Right lobe of liver (tissue), 6 donors: ENCODE results near the gene ALPK1. TPM values are rescaled to one million over a fixed set of nuclear protein-coding genes. Genes with fewer than 3 reads are reported as not detected.
"Not testable (repeated sequence)": the region's sequence is repeated elsewhere in the genome, so short reads cannot be mapped to it uniquely, and the experiment has no call there.

Experiments used
- ATAC-seq, 4 donors: fragments of 200-7000 bp; cut with Tn5 transposase; one replicate each; pipeline ENCODE4 v1.9.1; 2020; ENCODE audit warnings: mild to moderate bottlenecking in 4 of 4, moderate library complexity in 4 of 4
- DNase-seq, 3 donors: peaks; one replicate each; pipeline ENCODE4 v3.0.0-alpha.2; 2020
- H3K27ac ChIP-seq, 3 donors: fragments of 200-600 bp; one replicate each; pipeline ENCODE4 v1.8.0; 2022
- H3K27me3 ChIP-seq, 2 donors: fragments of 200-600 bp; one replicate each; pipeline ENCODE4 v1.8.0; 2022
- H3K36me3 ChIP-seq, 4 donors: fragments of 200-600 bp; sonication (generic) in 1 of 4; one replicate each; pipeline versions ENCODE4 v1.5.1 to v1.8.0; 2017 to 2022; ENCODE audit warnings: control low read depth in 1 of 4
- H3K4me1 ChIP-seq, 4 donors: fragments of 200-600 bp; sonication (generic) in 1 of 4; one replicate each; pipeline versions ENCODE4 v1.5.1 to v1.8.0; 2017 to 2022; ENCODE audit warnings: control low read depth in 1 of 4
- H3K4me3 ChIP-seq, 3 donors: fragments of 200-600 bp; one replicate each; pipeline ENCODE4 v1.8.0; 2022
- H3K9me3 ChIP-seq, 4 donors: fragments of 200-600 bp; sonication (generic) in 1 of 4; one replicate each; pipeline versions ENCODE4 v1.5.1 to v1.8.0; 2017 to 2022; ENCODE audit warnings: control low read depth in 1 of 4
- POLR2A ChIP-seq: fragments of 450-650 bp; IDR thresholded peaks from one replicate; pipeline ENCODE4 v1.6.1; 2017; ENCODE audit warnings: antibody characterized with exemption, mild to moderate bottlenecking
- WGBS: methylation state at CpG from one replicate; pipeline ENCODE4 v1.1.6; 2018; ENCODE audit warnings: low coverage, low lambda C conversion rate; ENCODE audit not compliant: insufficient coverage; ENCODE audit errors: missing lambda C conversion rate; 5-methylcytosine and 5-hydroxymethylcytosine counted together
- intact Hi-C, 2 donors: fragments of 100-400 bp; cut with DNase I; formaldehyde crosslinking; loops; one replicate each; pipeline versions ENCODE4 v1.11.2 to v1.14.1; 2022
- total RNA-seq, 6 experiments: library from RNA; depleted of rRNA in 2 of 6; stranded (reverse); fragments of >200 nt in 2 of 6; fragmentation: NEBNext Ultra II Directional in 3 of 6; extraction: Animal tissue kit (Norgen Biotek cat#: 25700) in 3 of 6; gene quantifications; one replicate each; pipeline versions ENCODE4 v1.1.0 to v1.2.4, GENCODE V29; 2016 to 2023
- TF ChIP-seq, protein P1 (sequence below), 4 donors: fragments of 200-600 bp in 3 of 4; fragments of 450-650 bp in 1 of 4; IDR thresholded peaks; one replicate each; pipeline versions ENCODE4 v1.5.1 to v1.8.0; 2016 to 2022; ENCODE audit warnings: antibody characterized with exemption in 4 of 4, mild to moderate bottlenecking in 2 of 4
- donor health status: DM: no; HTN: yes; CAD: no.
- donor health status: DM: no; HTN: no; CAD: no.
- donor health status: DM: no; HTN: no; CAD: no.
- donor health status: DM: no; HTN: yes; CAD: no.
- donor health status: DM: no; HTN: yes; CAD: no.

ALPK1 gene
- total RNA-seq, 6 experiments from 2014 or later = 5.6 to 20.6 (median 9.9) TPM

DNA sequence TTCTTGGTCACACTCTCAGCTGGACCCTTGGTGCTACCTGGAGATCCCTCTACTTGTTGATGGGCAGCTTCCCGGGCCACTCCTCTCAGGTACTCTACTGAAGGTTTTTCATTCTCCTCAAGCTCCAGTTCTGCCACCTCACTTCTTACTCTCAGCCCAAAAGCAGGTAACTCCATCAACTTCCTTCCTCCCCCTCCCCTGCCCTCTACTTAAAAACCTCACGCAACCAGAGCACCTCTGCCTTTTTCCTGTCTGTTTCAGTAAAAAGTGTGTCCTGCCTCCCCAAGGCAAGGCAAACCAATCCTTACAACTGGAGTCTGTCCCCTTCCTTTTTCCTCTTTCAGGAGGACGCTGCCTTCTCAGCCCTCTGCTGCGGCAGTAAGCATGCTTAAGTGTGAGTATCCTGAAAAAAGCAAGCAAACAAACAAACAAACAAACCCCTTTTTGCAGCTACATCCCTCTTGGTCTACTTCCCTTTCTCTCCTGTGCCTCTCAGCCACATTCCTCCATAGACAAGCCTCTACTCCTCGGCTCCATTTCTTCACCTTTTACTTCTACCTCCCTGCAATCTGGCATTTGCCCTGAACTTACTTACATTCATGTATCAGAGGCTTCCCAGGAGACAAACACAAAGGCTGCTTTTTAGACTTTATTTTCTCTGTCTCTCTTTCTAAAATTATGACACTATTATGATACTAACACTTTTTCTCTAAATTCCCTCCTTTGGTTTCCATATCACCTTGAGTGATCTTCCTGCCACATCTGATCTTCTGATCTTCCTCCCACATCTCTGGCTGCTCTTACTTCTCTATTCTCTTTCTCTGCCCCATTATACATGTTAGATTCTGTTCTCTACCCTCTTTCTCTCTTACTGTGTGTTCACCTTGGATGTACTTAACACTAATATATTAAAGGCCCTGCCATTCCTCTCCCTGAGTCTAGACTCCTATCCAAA lies 5.4 kb downstream of the ALPK1 start:
- no peak for DNase-seq
- no peaks in the 10 kb centered on the region for H3K27me3 ChIP-seq
- no peak overlapping the region for H3K27ac ChIP-seq
- intact Hi-C loops = no loop called here
- WGBS = 70% methylated on average over 5 of the region's 5 CpGs
- no peak overlapping the region for H3K4me3 ChIP-seq
- no peaks in the 10 kb centered on the region for H3K36me3 ChIP-seq
- H3K9me3 ChIP-seq = no peaks in the 10 kb centered on the region
- peaks cover 0 to 10% (median 0%) of the 10 kb centered on the region in 4 donors for H3K4me1 ChIP-seq
- TF ChIP-seq, protein P1, sequence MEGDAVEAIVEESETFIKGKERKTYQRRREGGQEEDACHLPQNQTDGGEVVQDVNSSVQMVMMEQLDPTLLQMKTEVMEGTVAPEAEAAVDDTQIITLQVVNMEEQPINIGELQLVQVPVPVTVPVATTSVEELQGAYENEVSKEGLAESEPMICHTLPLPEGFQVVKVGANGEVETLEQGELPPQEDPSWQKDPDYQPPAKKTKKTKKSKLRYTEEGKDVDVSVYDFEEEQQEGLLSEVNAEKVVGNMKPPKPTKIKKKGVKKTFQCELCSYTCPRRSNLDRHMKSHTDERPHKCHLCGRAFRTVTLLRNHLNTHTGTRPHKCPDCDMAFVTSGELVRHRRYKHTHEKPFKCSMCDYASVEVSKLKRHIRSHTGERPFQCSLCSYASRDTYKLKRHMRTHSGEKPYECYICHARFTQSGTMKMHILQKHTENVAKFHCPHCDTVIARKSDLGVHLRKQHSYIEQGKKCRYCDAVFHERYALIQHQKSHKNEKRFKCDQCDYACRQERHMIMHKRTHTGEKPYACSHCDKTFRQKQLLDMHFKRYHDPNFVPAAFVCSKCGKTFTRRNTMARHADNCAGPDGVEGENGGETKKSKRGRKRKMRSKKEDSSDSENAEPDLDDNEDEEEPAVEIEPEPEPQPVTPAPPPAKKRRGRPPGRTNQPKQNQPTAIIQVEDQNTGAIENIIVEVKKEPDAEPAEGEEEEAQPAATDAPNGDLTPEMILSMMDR (IDR thresholded peaks at IDR 0.05) = no peak
- ATAC-seq = no peak

DNA sequence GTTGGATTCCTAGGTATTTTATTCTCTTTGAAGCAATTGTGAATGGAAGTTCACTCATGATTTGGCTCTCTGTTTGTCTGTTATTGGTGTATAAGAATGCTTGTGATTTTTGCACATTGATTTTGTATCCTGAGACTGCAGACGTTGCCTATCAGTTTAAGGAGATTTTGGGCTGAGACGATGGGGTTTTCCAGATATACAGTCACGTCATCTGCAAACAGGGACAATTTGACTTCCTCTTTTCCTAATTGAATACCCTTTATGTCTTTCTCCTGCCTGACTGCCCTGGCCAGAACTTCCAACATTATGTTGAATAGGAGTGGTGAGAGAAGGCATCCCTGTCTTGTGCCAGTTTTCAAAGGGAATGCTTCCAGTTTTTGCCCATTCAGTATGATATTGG lies 8.3 kb downstream of the ALPK1 start:
- H3K9me3 ChIP-seq, H3K27me3 ChIP-seq, H3K36me3 ChIP-seq, H3K4me3 ChIP-seq, H3K4me1 ChIP-seq, intact Hi-C loops, DNase-seq, H3K27ac ChIP-seq, ATAC-seq: not testable (repeated sequence)
- WGBS = 47% methylated on average over 3 of the region's 3 CpGs

DNA sequence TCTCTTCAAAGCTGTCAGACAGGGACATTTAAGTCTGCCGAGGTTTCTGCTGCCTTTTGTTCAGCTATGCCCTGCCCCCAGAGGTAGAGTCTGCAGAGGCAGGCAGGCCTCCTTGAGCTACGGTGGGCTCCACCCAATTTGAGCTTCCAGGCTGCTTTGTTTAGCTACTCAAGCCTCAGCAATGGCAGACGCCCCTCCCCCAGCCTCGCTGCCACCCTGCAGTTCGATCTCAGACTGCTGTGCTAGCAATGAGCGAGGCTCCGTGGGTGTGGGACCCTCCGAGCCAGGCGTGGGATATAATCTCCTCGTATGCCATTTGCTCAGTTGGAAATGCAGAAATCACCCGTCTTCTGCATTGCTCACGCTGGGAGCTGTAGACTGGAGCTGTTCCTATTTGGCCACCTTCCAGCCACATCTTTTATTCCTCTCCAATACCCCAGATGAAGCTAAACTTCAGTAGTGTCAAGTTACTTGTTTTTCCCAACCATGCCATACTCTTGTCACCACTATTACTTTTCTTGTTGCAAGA lies 12.2 kb downstream of the ALPK1 start:
- intact Hi-C loops, H3K4me3 ChIP-seq, DNase-seq, H3K27ac ChIP-seq, H3K4me1 ChIP-seq, H3K36me3 ChIP-seq, H3K27me3 ChIP-seq, H3K9me3 ChIP-seq, ATAC-seq: not testable (repeated sequence)
- WGBS = 67% methylated on average over 3 of the region's 12 CpGs

DNA sequence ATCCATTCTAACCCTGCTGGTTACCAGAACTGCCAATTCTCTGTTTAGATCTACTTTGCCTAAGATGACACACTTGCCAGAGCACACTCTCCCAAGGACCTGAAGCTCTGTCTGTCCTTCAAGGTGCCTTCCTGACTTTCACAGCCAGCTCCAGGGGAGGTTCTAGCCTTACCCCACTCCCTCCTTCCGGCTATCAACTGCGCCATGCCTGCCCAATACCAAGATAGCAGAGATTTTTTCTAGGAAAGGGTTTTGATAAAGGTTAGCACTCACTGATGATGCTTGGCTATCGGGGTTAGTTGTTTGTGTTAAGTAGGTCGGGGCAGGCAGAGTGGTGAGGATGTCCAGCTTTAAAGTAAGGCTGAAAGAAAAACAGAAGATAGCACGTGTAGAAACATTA lies 14.3 kb downstream of the ALPK1 start:
- no peak for ATAC-seq
- intact Hi-C loops = no loop called here

GRCh38 chr4:112312610-112313239 lies 15.6 kb downstream of the ALPK1 start:
- H3K27ac ChIP-seq = no peak overlapping the region
- no peak for TF ChIP-seq POLR2A
- TF ChIP-seq, protein P1 (IDR thresholded peaks at IDR 0.05) = no peak
- peak; percentile 39 to 56 (median 44) for ATAC-seq
- WGBS = 66% methylated on average over 5 of the region's 5 CpGs
- H3K9me3 ChIP-seq = no peaks in the 10 kb centered on the region
- H3K27me3 ChIP-seq = no peaks in the 10 kb centered on the region
- H3K4me3 ChIP-seq = no peak overlapping the region
- H3K36me3 ChIP-seq = no peaks in the 10 kb centered on the region
- H3K4me1 ChIP-seq = no peaks in the 10 kb centered on the region
- no peak for DNase-seq
- intact Hi-C loops = no loop called here

More for the DNA sequence above, 14.3 kb downstream of the ALPK1 start:
- Histone ChIP-seq H3K36me3 (no peaks in the 10 kb centered on the region), H3K4me3 (no peak overlapping the region), H3K27ac (no peak overlapping the region), H3K27me3 (no peaks in the 10 kb centered on the region), H3K9me3 (no peaks in the 10 kb centered on the region), H3K4me1 (no peaks in the 10 kb centered on the region)
- DNase-seq = no peak
- WGBS = 74% methylated on average over 5 of the region's 5 CpGs
- TF ChIP-seq, protein P1 (IDR thresholded peaks at IDR 0.05) = no peak
- no peak for TF ChIP-seq POLR2A
